GM18520 (cell line): ENCODE measurements around the gene AGXT.

Experiments used
- ATAC-seq: cut with Tn5 transposase; IDR thresholded peaks from one replicate; pipeline ENCODE4 v1.9.1; 2021; ENCODE audit not compliant: unreplicated experiment

The AGXT gene

GRCh38 chr2:240896871-240897692 lies 28.5 kb downstream of the AGXT start:
- no peak for ATAC-seq

DNA sequence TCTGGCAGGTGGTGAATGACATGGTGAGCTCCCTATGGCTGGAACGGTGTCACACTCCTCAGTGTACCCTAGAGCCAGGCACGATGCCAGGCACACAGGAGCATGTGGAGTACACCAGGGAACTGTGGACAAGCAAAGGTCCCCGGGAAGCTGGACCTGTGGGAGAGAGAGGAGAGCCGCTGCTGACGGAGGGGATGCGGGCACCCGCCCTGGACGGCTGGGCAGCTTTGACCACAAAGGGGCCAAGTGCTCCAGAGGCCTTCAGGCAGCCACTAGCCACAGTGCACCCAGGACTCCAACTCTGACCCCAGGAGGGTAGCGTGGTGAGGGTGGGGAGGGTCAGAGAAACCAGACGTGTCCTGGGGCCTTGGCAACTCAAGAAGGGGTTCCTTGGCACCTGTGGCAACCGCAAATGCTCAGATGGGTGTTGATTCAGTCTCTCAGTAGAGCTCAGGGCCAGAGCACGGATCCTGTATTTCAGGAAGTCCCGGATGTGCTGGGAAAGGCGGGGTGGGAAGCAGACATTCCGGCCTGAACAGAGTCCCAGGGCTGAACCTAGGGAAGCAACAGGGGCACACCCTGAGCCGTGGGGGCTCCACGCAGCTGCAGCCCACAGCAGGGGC lies 29.6 kb downstream of the AGXT start:
- no peak for ATAC-seq

GRCh38 chr2:240898731-240899467 lies 30.3 kb downstream of the AGXT start:
- no peak for ATAC-seq

GRCh38 chr2:240899468-240899865 lies 30.8 kb downstream of the AGXT start:
- no peak for ATAC-seq

- no peak for ATAC-seq
These were observed 31.7 kb downstream of the AGXT start for GRCh38 chr2:240900141-240900860.

GRCh38 chr2:240901986-240902614 lies 33.5 kb downstream of the AGXT start:
- ATAC-seq: no peak

DNA sequence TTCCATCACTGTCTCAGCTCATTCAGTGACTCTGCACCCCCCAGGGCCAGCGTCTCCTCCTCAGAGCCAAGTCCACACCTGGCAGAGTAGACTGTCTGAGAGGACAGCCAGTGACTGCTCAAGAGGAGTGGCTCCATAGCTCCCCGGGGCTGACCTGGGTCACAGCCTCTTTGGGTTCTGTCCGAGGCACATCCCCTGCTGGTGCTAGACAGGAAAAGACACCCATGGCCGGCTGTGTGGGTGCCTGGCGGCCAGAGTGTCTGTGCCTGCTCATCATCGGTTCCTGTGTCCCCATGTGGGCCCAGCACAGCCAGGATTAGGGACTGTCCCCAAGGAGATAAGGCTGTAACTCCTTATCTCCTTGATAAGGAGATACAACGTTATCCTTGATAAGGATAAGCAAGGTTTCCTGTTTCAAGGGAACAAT lies 34.0 kb downstream of the AGXT start:
- ATAC-seq: no peak

- no peak for ATAC-seq
These were observed 34.8 kb downstream of the AGXT start for GRCh38 chr2:240903191-240904060.

- ATAC-seq: no peak
These were observed 35.9 kb downstream of the AGXT start for GRCh38 chr2:240904216-240905175.

DNA sequence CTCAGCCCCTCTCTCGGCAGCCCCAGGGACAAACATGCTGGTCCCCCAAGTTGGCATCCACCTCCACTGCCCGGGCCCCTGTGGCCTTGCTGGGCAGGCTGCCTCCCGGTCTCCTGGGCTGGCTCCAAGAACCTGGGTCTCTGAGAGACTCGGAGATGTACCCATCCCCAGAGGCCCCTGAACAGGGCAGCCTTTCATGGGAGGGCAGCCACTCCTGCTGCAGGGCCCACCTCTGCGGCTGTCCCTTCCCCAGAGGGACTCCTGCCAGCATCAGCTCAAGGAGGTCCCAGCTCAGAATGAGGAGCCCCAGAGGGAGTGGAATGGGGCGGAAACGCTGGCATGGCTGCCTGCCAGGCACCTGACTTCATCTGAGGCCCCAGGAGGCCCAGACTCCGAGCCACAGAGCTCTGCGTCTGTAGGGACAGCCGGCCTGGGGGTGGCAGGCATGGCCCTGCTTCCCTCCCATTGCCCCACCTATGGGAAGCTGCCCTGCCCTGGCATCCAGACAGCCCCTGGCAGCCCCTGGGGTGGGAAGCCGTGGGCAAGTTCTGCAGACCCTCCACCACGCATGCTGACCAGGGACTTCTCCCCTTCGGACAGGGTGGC lies 36.7 kb downstream of the AGXT start:
- no peak for ATAC-seq

GRCh38 chr2:240906141-240906910 lies 37.7 kb downstream of the AGXT start, which contains the start of gene CROCC2:
TSS of gene CROCC2 (plus strand) at chr2:240906336. CDS start at chr2:240906514, 178 bp downstream.
- no peak for ATAC-seq

GRCh38 chr2:240906911-240907590 lies 38.4 kb downstream of the AGXT start:
- no peak for ATAC-seq

- no peak for ATAC-seq
These were observed 40.8 kb downstream of the AGXT start for GRCh38 chr2:240909216-240909974.

DNA sequence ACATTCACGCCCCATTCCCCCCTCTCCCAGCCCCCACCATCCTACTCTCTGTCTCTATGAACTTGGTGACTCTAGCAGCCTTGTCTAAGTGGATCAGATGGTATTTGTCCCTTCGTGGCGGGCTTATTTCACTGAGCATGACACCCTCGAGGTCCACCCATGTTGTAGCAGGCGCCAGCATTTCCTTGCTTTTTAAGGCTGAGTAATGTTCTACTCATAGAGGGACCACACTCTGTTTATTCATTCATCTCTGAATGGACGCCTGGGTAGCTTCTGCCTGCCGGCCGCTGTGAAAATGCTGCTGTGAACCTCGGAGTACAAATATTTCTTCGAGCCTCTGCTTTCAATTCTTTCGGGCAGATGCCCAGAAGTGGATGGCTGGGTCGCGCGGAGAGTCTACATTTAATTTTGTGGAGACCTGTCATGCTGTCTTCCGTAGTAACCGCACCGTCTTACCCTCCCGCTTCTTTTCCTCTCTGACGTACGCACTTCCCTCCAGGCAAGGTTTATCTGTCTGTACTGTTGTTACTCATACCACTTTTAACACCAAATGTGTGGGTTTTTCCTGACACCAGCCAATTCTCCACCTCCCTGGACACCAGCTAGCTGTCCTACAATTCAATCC lies 43.1 kb downstream of the AGXT start:
- ATAC-seq: no peak
